GM12878 (cell line): ENCODE data around the gene KCNQ1. TPM values are rescaled to one million over a fixed set of nuclear protein-coding genes. Genes with fewer than 3 reads are reported as not detected.

Experiments
- ATAC-seq: fragments of 200-7000 bp; cut with Tn5 transposase; 3 replicates; pipeline ENCODE4 v1.9.1; 2020; ENCODE audit warnings: mild to moderate bottlenecking, moderate library complexity
- BruUV-seq: library from RNA; stranded (reverse); fragments of 400-500 nt; replicated peaks from 2 replicates; lab custom pipeline; 2021; lab: Mats Ljungman, UMichigan
- CTCF ChIA-PET: fragments of 300-600 bp; sonication (Branson Sonifier 250); formaldehyde crosslinking; extraction: SDS; loops from one replicate; lab custom pipeline; 2021; ENCODE audit warnings: inconsistent platforms; lab: Yijun Ruan, JAX
- POLR2A ChIA-PET: fragments of 350-600 bp; formaldehyde crosslinking; extraction: SDS; loops from one replicate; lab custom pipeline; 2021; ENCODE audit warnings: inconsistent platforms; lab: Charles Lee
- RAD21 ChIA-PET: fragments of 300-600 bp; sonication (Branson Sonifier 250); formaldehyde crosslinking; loops from one replicate; lab custom pipeline; 2023; ENCODE audit warnings: antibody characterized with exemption; ENCODE audit not compliant: unreplicated experiment; lab: Charles Lee
- SMC1A ChIA-PET: fragments of 300-600 bp; sonication (Branson Sonifier 250); formaldehyde crosslinking; loops from one replicate; lab custom pipeline; 2023; ENCODE audit not compliant: unreplicated experiment, uncharacterized antibody; lab: Charles Lee
- DNase-seq: peaks from one replicate; pipeline ENCODE4 v3.0.0-alpha.2; 2011; ENCODE audit warnings: low read depth, low spot score
- FAIRE-seq: peaks from 3 replicates; lab custom pipeline; 2011; peaks lifted over from hg19 to GRCh38; lab: Jason Lieb, UNC
- H2AFZ ChIP-seq: 2 replicates; pipeline ENCODE4 v1.6.0; 2011; ENCODE audit warnings: low read depth, low read length, control low read depth; ENCODE audit not compliant: control insufficient read depth
- H3K27ac ChIP-seq: 2 replicates; pipeline ENCODE4 v1.5.1; 2011; ENCODE audit warnings: control low read depth; ENCODE audit not compliant: control insufficient read depth, insufficient read depth
- H3K27me3 ChIP-seq, 2 experiments: replicated peaks in 1 of 2; 2 replicates each; pipeline versions ENCODE4 v1.6.0 to v1.6.1; 2011; ENCODE audit warnings: low read length in 1 of 2; ENCODE audit not compliant: control insufficient read depth in 2 of 2, insufficient read depth in 2 of 2
- H3K36me3 ChIP-seq, 2 experiments: 2 replicates each; pipeline ENCODE4 v1.5.1; 2011; ENCODE audit warnings: low read length in 1 of 2; ENCODE audit not compliant: control insufficient read depth in 2 of 2, insufficient read depth in 2 of 2
- H3K4me1 ChIP-seq: 2 replicates; pipeline ENCODE4 v1.6.1; 2011; ENCODE audit warnings: mild to moderate bottlenecking, low read length, moderate library complexity, mixed read lengths; ENCODE audit not compliant: control insufficient read depth, insufficient read depth
- H3K4me2 ChIP-seq: 2 replicates; pipeline ENCODE4 v1.6.0; 2011; ENCODE audit warnings: control low read depth; ENCODE audit not compliant: control insufficient read depth, insufficient read depth
- H3K4me3 ChIP-seq: fragments of 200-600 bp; sonication (generic); 2 replicates; pipeline ENCODE4 v1.5.1; 2016
- H3K79me2 ChIP-seq: 2 replicates; pipeline ENCODE4 v1.6.0; 2011; ENCODE audit warnings: low read length; ENCODE audit not compliant: control insufficient read depth, insufficient read depth
- H3K9ac ChIP-seq: 2 replicates; pipeline ENCODE4 v1.8.0; 2011; ENCODE audit warnings: low read length, control low read depth, mixed read lengths; ENCODE audit not compliant: control insufficient read depth, insufficient read depth
- H3K9me3 ChIP-seq: replicated peaks from 3 replicates; pipeline ENCODE4 v1.5.1; 2011; ENCODE audit warnings: mild to moderate bottlenecking, low read length; ENCODE audit not compliant: control insufficient read depth, insufficient read depth
- H4K20me1 ChIP-seq: 2 replicates; pipeline ENCODE4 v1.6.0; 2011; ENCODE audit not compliant: control insufficient read depth, insufficient read depth
- EZH2 ChIP-seq: IDR thresholded peaks from 2 replicates; pipeline ENCODE4 v1.6.1; 2012; ENCODE audit warnings: low read depth, mild to moderate bottlenecking, control low read depth, inconsistent platforms, low read length, borderline replicate concordance; ENCODE audit not compliant: control insufficient read depth
- JUND ChIP-seq: IDR thresholded peaks from 2 replicates; pipeline ENCODE4 v1.6.1; 2012; ENCODE audit warnings: low read depth, mild to moderate bottlenecking, low read length, improper control_type of control experiment, moderate library complexity
- NFYA ChIP-seq: IDR thresholded peaks from 2 replicates; pipeline ENCODE4 v1.6.1; 2011; ENCODE audit warnings: low read depth, mild to moderate bottlenecking, low read length, improper control_type of control experiment, borderline replicate concordance
- RB1 ChIP-seq: fragments of 450-650 bp; formaldehyde crosslinking; IDR thresholded peaks from 2 replicates; pipeline ENCODE4 v1.6.1; 2017; ENCODE audit warnings: mild to moderate bottlenecking, borderline replicate concordance
- RELA ChIP-seq: fragments of 450-650 bp; IDR thresholded peaks from 2 replicates; pipeline ENCODE4 v1.8.0; 2014; ENCODE audit warnings: borderline replicate concordance; ENCODE audit not compliant: partially characterized antibody
- SIX5 ChIP-seq: IDR thresholded peaks from 2 replicates; pipeline ENCODE4 v1.6.1; 2011; ENCODE audit warnings: mild to moderate bottlenecking, low read depth, low read length, moderate library complexity; ENCODE audit not compliant: severe bottlenecking
- SMARCA5 ChIP-seq: fragments of 450-650 bp; IDR thresholded peaks from 2 replicates; pipeline ENCODE4 v1.6.1; 2017; ENCODE audit warnings: mild to moderate bottlenecking
- SMC3 ChIP-seq: IDR thresholded peaks from 2 replicates; pipeline ENCODE4 v1.6.1; 2011; ENCODE audit warnings: low read length, improper control_type of control experiment, borderline replicate concordance
- TAF1 ChIP-seq: IDR thresholded peaks from 2 replicates; pipeline ENCODE4 v1.6.1; 2011; ENCODE audit warnings: mild to moderate bottlenecking, low read depth, low read length, borderline replicate concordance
- TARDBP ChIP-seq: IDR thresholded peaks from 2 replicates; pipeline ENCODE4 v1.6.1; 2016; ENCODE audit warnings: borderline replicate concordance
- TBL1XR1 ChIP-seq: IDR thresholded peaks from 2 replicates; pipeline ENCODE4 v1.6.1; 2012; ENCODE audit warnings: low read depth, low read length, improper control_type of control experiment
- TCF12 ChIP-seq: IDR thresholded peaks from 2 replicates; pipeline ENCODE4 v1.6.1; 2011; ENCODE audit warnings: low read depth, mild to moderate bottlenecking, low read length
- ZNF274 ChIP-seq: IDR thresholded peaks from one replicate; pipeline ENCODE4 v1.8.0; 2011; ENCODE audit not compliant: insufficient read length, insufficient read depth
- WGBS: methylation state at CpG from one replicate; pipeline ENCODE4 v1.1.6; 2016; ENCODE audit warnings: low lambda C conversion rate; ENCODE audit not compliant: insufficient replicate concordance, insufficient coverage; ENCODE audit errors: missing lambda C conversion rate; 5-methylcytosine and 5-hydroxymethylcytosine counted together
- in situ Hi-C: fragments of 300-500 bp; cut with MboI; formaldehyde crosslinking; loops from 9 replicates; pipeline ENCODE4 v1.14.3; 2018; ENCODE audit warnings: mixed read lengths
- intact Hi-C: fragments of 100-400 bp; cut with micrococcal nuclease; formaldehyde crosslinking; loops from one replicate; pipeline ENCODE4 v1.14.2; 2022; ENCODE audit not compliant: unreplicated experiment
- polyA plus RNA-seq, 11 experiments: library from polyadenylated mRNA; depleted of rRNA in 4 of 11; unstranded in 6 of 11; stranded (reverse) in 5 of 11; fragments of >200 nt; fragmentation: Nextera tagmentation in 4 of 11; fragmentation: Illumina TruSeq in 1 of 11; extraction: Ambion mirVana in 4 of 11; extraction: Trizol in 1 of 11; gene quantifications; 1 replicate in 1 of 11; 2 replicates in 10 of 11; pipeline versions ENCODE4 v1.2.1 to v1.2.3, GENCODE V29; 2011 to 2016; ENCODE audit warnings: inconsistent platforms in 2 of 11, missing spikeins in 2 of 11, low read depth in 1 of 11
- total RNA-seq, 4 experiments: library from RNA; depleted of rRNA in 3 of 4; stranded (reverse); fragments of >200 nt in 3 of 4; fragmentation: Illumina TruSeq in 1 of 4; extraction: Trizol in 1 of 4; gene quantifications; 2 replicates each; pipeline versions ENCODE4 v1.2.1 to v1.2.3, GENCODE V29; 2013 to 2021
- TF ChIP-seq, protein P1 (sequence below): fragments of 450-650 bp; IDR thresholded peaks from 2 replicates; pipeline ENCODE4 v1.6.1; 2016; ENCODE audit warnings: mild to moderate bottlenecking
- TF ChIP-seq, protein P2 (sequence below): fragments of 450-650 bp; IDR thresholded peaks from 2 replicates; pipeline ENCODE4 v1.6.1; 2016; ENCODE audit warnings: mild to moderate bottlenecking, moderate library complexity, borderline replicate concordance
- TF ChIP-seq, protein P3 (sequence below): fragments of 150-350 bp; IDR thresholded peaks from 2 replicates; pipeline ENCODE4 v1.6.1; 2016; ENCODE audit warnings: low read depth, low read length

KCNQ1 gene
- total and polyA plus RNA-seq, 10 of the 15 experiments (the other 5 are each of a cell fraction or from before 2014, with no cell fraction given) = 0.03 to 0.15 (median 0.12) TPM; not detected in 7

DNA sequence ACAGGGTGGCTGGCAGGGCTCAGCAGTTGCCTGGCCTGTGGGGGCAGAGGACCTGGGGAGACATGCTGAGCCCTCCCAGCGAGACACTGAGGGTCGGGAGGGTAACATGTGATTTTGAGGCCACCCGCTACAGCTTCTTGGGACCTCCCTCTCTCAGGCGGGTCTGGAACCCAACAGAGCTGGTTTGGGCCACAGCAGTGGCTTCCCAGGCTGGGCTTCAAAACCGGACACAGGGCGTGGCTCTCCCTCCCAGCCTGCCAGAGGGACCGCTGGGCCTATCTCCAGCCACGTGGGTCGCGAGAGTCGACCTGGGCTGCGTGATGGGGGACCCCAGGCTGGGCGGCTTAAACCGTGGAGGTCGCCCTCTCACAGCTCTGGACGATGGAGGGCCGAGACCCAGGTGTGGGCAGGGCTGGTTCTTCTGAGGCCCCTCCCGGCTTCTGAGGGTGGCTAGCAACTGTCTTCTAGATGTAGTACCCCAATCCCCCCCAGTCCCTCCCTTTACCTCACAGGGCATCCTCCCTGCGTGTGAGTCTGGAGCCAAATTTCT lies 91.7 kb downstream of the KCNQ1 start:
- Histone ChIP-seq H3K79me2 (no peaks in the 10 kb centered on the region), H3K4me2 (no peak overlapping the region), H4K20me1 (peaks cover 4% of the 10 kb centered on the region; the same call in 1 of the 2 replicates), H3K9me3 (no peaks in the 10 kb centered on the region), H3K4me3 (no peak overlapping the region), H3K27me3 (peaks cover 1 to 3% of the 10 kb centered on the region in 2 experiments; a peak in 1 of 4 replicates), H3K36me3 (no peaks in the 10 kb centered on the region), H3K27ac (no peak overlapping the region), H2AFZ (no peak overlapping the region), H3K9ac (no peak overlapping the region), H3K4me1 (peaks cover 8% of the 10 kb centered on the region)
- ChIA-PET CTCF (interaction anchor here (6.5 kb wide), 1 partner anchor 353 kb away, joined by 233 read pairs; the partner anchor contains the start of gene CDKN1C), SMC1A (no interaction called here), RAD21 (interaction anchor here (7.0 kb wide), 1 partner anchor 354 kb away, joined by 151 read pairs; no protein-coding TSS in a partner anchor), POLR2A (no interaction called here)
- no peak for DNase-seq
- ATAC-seq = no peak
- 55% methylated on average over 17 of the region's 19 CpGs for WGBS
- no TSS peak for BruUV-seq
- in situ Hi-C loops (no loop called here), intact Hi-C loops (loop anchor here (10.0 kb wide), 1 partner anchor 342 kb away; no protein-coding TSS in a partner anchor)
- FAIRE-seq = no peak
- TF ChIP-seq TARDBP (no peak), NFYA (no peak), EZH2 (no peak), RB1 (no peak), SMC3 (no peak), TAF1 (no peak), SIX5 (no peak), TBL1XR1 (no peak), SMARCA5 (no peak), RELA (no peak), JUND (no peak), ZNF274 (no peak), TCF12 (no peak)
- TF ChIP-seq, protein P1, sequence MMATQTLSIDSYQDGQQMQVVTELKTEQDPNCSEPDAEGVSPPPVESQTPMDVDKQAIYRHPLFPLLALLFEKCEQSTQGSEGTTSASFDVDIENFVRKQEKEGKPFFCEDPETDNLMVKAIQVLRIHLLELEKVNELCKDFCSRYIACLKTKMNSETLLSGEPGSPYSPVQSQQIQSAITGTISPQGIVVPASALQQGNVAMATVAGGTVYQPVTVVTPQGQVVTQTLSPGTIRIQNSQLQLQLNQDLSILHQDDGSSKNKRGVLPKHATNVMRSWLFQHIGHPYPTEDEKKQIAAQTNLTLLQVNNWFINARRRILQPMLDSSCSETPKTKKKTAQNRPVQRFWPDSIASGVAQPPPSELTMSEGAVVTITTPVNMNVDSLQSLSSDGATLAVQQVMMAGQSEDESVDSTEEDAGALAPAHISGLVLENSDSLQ = no peak
- TF ChIP-seq, protein P2, sequence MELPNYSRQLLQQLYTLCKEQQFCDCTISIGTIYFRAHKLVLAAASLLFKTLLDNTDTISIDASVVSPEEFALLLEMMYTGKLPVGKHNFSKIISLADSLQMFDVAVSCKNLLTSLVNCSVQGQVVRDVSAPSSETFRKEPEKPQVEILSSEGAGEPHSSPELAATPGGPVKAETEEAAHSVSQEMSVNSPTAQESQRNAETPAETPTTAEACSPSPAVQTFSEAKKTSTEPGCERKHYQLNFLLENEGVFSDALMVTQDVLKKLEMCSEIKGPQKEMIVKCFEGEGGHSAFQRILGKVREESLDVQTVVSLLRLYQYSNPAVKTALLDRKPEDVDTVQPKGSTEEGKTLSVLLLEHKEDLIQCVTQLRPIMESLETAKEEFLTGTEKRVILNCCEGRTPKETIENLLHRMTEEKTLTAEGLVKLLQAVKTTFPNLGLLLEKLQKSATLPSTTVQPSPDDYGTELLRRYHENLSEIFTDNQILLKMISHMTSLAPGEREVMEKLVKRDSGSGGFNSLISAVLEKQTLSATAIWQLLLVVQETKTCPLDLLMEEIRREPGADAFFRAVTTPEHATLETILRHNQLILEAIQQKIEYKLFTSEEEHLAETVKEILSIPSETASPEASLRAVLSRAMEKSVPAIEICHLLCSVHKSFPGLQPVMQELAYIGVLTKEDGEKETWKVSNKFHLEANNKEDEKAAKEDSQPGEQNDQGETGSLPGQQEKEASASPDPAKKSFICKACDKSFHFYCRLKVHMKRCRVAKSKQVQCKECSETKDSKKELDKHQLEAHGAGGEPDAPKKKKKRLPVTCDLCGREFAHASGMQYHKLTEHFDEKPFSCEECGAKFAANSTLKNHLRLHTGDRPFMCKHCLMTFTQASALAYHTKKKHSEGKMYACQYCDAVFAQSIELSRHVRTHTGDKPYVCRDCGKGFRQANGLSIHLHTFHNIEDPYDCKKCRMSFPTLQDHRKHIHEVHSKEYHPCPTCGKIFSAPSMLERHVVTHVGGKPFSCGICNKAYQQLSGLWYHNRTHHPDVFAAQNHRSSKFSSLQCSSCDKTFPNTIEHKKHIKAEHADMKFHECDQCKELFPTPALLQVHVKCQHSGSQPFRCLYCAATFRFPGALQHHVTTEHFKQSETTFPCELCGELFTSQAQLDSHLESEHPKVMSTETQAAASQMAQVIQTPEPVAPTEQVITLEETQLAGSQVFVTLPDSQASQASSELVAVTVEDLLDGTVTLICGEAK = no peak
- TF ChIP-seq, protein P3, sequence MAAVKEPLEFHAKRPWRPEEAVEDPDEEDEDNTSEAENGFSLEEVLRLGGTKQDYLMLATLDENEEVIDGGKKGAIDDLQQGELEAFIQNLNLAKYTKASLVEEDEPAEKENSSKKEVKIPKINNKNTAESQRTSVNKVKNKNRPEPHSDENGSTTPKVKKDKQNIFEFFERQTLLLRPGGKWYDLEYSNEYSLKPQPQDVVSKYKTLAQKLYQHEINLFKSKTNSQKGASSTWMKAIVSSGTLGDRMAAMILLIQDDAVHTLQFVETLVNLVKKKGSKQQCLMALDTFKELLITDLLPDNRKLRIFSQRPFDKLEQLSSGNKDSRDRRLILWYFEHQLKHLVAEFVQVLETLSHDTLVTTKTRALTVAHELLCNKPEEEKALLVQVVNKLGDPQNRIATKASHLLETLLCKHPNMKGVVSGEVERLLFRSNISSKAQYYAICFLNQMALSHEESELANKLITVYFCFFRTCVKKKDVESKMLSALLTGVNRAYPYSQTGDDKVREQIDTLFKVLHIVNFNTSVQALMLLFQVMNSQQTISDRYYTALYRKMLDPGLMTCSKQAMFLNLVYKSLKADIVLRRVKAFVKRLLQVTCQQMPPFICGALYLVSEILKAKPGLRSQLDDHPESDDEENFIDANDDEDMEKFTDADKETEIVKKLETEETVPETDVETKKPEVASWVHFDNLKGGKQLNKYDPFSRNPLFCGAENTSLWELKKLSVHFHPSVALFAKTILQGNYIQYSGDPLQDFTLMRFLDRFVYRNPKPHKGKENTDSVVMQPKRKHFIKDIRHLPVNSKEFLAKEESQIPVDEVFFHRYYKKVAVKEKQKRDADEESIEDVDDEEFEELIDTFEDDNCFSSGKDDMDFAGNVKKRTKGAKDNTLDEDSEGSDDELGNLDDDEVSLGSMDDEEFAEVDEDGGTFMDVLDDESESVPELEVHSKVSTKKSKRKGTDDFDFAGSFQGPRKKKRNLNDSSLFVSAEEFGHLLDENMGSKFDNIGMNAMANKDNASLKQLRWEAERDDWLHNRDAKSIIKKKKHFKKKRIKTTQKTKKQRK = no peak
